GM21423 (cell line): ENCODE data around the gene TAS2R46.
"Not testable (repeated sequence)": the region's sequence is repeated elsewhere in the genome, so short reads cannot be mapped to it uniquely, and the experiment has no call there.

Source experiments
- ATAC-seq: cut with Tn5 transposase; IDR thresholded peaks from one replicate; pipeline ENCODE4 v1.9.1; 2021; ENCODE audit warnings: mild to moderate bottlenecking, moderate library complexity; ENCODE audit not compliant: unreplicated experiment

Gene TAS2R46

GRCh38 chr12:11062194-11062593 lies at the start of gene TAS2R46:
Gene TAS2R46 (minus strand): TSS chr12:11062294. CDS start chr12:11062294, 0 bp downstream.
- not testable (repeated sequence) for ATAC-seq

GRCh38 chr12:11111213-11111612 lies 49.1 kb upstream of the TAS2R46 start:
- ATAC-seq, result not testable (repeated sequence)

DNA sequence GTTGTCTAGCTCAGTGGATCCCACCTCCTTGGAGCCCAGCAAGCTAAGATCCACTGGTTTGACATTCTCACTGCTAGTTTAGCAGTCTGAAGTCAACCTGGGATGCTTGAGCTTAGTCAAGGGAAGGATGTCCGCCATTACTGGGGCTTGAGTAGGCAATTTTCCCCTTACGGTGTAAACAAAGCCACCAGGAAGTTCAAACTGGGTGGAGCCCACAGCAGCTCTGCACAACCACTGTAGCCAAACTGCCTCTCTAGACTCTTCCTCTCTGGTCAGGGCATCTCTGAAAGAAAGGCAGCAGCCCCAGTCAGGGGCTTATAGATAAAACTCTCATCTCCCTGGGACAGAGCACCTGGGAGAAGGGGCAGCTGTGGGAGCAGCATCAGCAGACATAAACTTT lies 46.8 kb upstream of the TAS2R46 start:
- no peak for ATAC-seq

- no peak for ATAC-seq
These were observed 45.6 kb upstream of the TAS2R46 start for GRCh38 chr12:11107719-11108118.

DNA sequence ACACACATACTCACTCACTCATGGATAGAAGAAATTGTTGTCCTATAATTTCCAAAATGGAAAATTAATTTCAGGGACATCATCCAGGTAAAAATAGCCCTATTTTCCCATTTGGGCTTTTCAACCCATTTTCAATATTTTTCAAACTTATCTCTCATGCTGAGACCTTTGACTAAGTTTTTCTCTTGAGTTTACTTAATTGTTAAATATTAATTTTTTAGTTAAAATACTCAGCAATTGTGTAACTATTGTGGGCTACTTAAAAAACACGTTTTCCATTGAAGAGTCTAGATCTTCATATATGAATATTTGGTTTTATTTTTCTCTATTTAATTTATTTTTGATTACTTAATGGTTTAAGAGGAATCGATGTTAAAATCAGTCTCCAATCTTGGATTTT lies 44.2 kb upstream of the TAS2R46 start:
- no peak for ATAC-seq

- no peak for ATAC-seq
These were observed 43.5 kb upstream of the TAS2R46 start for GRCh38 chr12:11105546-11105945.

DNA sequence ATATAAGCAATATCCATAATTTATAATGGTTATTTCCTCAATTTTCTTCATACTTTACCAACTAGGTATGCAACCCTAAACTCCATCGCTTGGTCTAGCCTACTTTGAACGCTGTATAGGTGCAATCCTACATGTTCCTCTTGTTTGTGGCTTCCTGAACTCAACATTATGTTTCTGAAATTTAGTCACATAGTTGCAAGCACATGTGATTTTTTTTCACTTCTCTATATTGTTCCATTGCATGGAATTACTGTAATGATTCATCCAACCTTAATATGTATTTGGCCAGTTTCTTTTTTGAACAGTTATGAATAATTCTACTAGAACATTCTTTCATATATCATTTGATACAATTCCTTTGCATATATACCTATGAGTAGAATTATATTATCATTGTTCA lies 32.8 kb upstream of the TAS2R46 start:
- ATAC-seq, result peak; percentile 49

DNA sequence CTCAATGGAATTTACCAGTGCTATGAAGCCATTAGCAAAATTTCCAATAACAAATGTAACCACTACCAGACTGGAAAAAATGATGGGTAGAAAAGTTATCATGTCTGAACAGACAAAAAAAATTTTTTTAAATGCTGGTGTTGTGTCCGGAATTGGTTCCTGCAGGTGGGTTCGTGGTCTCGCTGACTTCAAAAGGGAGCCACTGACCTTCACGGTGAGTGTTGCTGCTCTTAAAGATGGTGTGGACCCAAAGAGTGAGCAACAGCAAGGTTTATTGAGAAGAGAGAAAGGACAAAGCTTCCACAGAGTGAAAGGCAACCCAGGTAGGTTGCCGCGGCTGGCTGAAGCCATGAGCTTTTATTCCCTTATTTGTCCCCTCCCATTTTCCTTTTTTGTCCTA lies 30.0 kb upstream of the TAS2R46 start, which contains the start of gene TAS2R43:
Gene TAS2R43 (minus strand): TSS at position 186 of the 400 bp plus-strand sequence. CDS start 84 bp downstream, at position 102.
- ATAC-seq, result no peak

- no peak for ATAC-seq
These were observed 27.2 kb upstream of the TAS2R46 start for GRCh38 chr12:11089246-11089645.

DNA sequence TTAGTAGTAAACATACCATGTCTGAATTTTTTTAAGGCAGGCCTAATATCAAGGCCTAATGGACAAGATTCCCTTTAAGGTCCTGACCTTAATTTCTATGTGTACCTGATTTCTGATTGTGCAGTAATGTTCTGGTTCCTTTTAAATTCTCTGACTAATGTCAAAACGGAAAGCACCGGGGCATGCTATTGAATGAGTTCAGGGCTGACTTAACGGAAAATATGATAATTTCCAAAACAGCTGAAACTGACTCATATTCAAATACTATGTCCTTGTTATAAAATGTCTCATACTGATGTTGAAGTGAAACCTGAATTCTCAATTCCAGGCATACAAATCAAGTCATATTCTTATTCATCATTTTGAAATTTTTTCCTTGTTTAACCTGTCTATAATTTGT lies 23.3 kb upstream of the TAS2R46 start:
- ATAC-seq, result peak; percentile 74

- no peak for ATAC-seq
These were observed 19.9 kb upstream of the TAS2R46 start for GRCh38 chr12:11081987-11082386.

GRCh38 chr12:11078246-11078645 lies 16.2 kb upstream of the TAS2R46 start:
- no peak for ATAC-seq

- peak; percentile 65 for ATAC-seq
These were observed 13.5 kb upstream of the TAS2R46 start for GRCh38 chr12:11075642-11076041.

DNA sequence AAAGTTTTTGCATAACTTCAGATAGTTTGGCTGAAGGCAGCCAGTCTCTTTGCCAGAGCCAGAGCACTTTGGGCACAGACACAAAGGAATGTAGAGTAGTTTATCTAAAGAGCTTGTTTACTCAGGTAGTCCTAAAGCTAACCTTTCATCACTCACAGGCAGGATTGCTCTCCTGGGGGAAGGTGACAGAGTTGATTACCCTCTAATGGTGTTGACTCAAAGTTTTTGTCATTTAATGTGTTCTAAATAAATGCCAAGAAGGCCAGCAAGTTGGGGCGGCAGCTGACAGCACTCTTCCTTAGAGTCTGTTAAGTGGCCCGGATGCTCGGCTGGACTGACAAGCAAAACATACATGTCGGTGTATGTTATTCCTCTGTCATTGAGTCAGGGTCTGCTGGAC lies 9.3 kb upstream of the TAS2R46 start:
- no peak for ATAC-seq

GRCh38 chr12:11070999-11071398 lies 8.9 kb upstream of the TAS2R46 start:
- ATAC-seq, result no peak

DNA sequence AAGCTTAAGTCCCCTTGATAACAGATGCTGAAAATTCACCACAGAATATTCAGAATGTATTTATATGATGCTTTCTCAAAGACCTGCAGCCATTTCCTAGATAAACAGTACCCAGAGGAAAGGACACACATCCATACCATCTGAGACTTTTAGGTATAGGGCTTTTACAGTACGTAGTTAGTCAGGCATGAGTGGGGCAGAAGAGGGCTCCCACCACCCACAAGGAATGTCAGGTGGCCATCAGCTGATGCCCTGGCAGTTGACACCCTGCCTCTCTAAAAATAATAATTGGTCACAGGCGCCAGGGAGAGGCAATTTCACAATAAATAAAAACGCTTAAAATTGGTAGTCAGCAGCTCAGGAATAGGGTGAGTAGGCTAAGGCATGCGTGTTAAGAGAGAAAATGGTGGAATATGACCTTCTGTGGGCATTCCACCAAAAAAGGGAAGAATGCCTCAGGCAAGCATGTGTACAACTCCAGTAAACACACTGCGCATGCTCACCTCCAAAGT lies 7.8 kb upstream of the TAS2R46 start:
- ATAC-seq, result no peak

- no peak for ATAC-seq
These were observed 5.4 kb upstream of the TAS2R46 start for GRCh38 chr12:11067514-11067913.

DNA sequence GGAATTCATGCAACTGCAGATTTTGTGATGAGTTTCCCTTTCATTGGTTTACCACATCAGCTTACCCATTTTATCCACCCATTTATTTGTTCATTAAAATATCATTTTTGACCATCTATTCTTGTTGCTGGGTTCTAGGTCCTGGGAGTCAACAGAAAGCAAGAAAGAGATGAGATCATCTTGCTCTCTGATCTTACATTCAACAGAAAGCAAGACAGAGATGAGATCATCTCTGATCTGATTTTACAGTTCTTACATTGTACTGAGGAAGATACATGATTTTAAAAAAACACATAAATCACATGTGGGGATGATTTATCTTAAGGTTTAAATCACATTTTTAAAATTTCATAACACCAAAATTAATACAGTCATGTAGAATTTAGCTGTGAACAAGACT lies 2.3 kb downstream of the TAS2R46 start:
- ATAC-seq, result no peak

DNA sequence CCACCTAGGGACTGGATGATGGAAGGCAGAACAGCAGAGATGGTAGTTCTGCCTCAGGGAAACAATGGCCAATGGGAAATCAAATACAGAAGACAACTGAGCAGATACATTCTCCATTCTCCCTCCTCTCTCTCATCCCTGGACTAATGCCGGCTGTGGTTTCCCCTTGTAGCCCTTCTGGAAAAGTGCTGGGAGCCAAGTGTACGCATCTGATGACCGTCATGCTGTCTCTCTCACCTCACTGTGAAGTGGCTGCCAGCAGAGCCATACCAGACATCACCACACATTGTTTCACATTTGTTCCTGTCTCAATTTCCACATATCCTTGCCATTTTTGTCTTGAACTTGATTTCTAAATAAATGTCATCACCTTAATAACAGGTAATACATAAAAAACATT lies 3.1 kb downstream of the TAS2R46 start:
- no peak for ATAC-seq

DNA sequence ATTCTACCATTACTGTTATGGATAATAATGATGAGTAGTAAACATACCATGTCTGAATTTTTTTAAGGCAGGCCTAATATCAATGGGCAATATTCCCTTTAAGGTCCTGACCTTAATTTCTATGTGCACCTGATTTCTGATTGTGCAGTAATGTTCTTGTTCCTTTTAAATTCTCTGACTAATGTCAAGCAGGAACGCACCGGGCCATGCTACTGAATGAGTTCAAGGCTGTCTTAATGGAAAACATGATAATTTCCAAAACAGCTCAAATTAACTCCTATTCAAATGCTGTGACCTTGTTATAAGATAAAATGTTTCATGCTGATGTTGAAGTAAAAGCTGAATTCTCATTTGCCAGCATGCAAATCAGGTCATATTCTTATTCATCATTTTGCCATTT lies 6.8 kb downstream of the TAS2R46 start:
- ATAC-seq, result no peak

DNA sequence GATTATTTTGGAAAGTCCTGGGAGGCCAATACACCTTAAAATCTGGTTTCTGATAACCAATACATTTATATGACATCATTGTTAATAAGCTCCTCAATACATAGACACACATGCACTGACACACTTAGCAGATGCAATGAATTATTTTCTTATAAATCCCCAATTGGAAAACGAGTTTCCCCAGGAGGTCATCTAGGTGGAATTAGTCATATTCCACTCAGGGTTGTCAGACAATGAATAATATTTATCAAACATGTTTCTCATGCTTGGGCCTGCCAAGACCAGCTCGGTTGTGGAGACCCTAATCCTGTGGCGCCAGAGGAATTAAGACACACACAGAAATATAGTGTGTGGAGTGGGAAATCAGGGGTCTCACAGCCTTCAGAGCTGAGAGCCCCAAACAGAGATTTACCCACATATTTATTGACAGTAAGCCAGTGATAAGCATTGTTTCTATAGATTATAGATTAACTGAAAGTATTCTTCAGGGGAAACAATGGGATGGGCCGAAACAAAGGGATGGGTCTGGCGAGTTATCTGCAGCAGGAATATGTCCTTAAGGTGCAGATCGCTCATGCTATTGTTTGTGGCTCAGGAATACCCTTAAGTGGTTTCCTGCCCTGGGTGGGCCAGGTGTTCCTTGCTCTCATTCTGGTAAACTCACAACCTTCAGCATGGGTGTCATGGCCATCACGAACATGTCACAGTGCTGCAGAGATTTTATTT lies 12.1 kb downstream of the TAS2R46 start:
- ATAC-seq, result not testable (repeated sequence)

- ATAC-seq, result not testable (repeated sequence)
These were observed 20.7 kb downstream of the TAS2R46 start for GRCh38 chr12:11041366-11041765.

GRCh38 chr12:11040162-11040561 lies 21.9 kb downstream of the TAS2R46 start:
- no peak for ATAC-seq
